SK-N-SH (cell line): ENCODE measurements around the gene GATAD2B. TPM values are rescaled to one million over a fixed set of nuclear protein-coding genes. Genes with fewer than 3 reads are reported as not detected.

ENCODE experiments used
- CTCF ChIA-PET: fragments of 300-600, 350-600 bp; formaldehyde crosslinking; extraction: SDS; loops from one replicate; lab custom pipeline; 2021; lab: Yijun Ruan, JAX
- POLR2A ChIA-PET: fragments of 350-600 bp; sonication (Branson Sonifier 250); formaldehyde crosslinking; extraction: SDS; loops from one replicate; lab custom pipeline; 2020; ENCODE audit warnings: antibody characterized with exemption, inconsistent platforms; lab: Yijun Ruan, JAX
- DNase-seq: peaks from one replicate; pipeline ENCODE4 v3.0.0; 2012
- H2AFZ ChIP-seq: fragments of 200-600 bp; sonication (generic); 2 replicates; pipeline ENCODE4 v1.8.1; 2016; ENCODE audit warnings: antibody characterized with exemption, mild to moderate bottlenecking, low read depth
- H3F3A ChIP-seq: fragments of 200-600 bp; sonication (generic); replicated peaks from 2 replicates; pipeline ENCODE3; 2016; ENCODE audit warnings: antibody characterized with exemption, mild to moderate bottlenecking; ENCODE audit not compliant: insufficient read depth
- H3K27ac ChIP-seq, 2 experiments: fragments of 200-500 bp in 1 of 2; fragments of 200-600 bp in 1 of 2; sonication (Bioruptor generic) in 1 of 2; sonication (generic), shearing (Covaris generic) in 1 of 2; 2 replicates each; pipeline versions ENCODE4 v1.5.1 to v1.6.1; 2014 to 2016; ENCODE audit warnings: low read depth in 2 of 2, inconsistent platforms in 1 of 2, low read length in 1 of 2, mild to moderate bottlenecking in 1 of 2, mixed read lengths in 1 of 2
- H3K27me3 ChIP-seq: fragments of 200-600 bp; sonication (generic), shearing (Covaris generic); 2 replicates; pipeline ENCODE4 v1.6.1; 2016; ENCODE audit warnings: mixed run types; ENCODE audit not compliant: insufficient read depth
- H3K36me3 ChIP-seq, 2 experiments: fragments of 200-500 bp in 1 of 2; fragments of 200-600 bp in 1 of 2; sonication (Bioruptor generic) in 1 of 2; sonication (generic) in 1 of 2; replicated peaks in 1 of 2; 2 replicates each; pipeline versions ENCODE3 to v1.5.1; 2014 to 2016; ENCODE audit warnings: low read length in 1 of 2, mild to moderate bottlenecking in 1 of 2; ENCODE audit not compliant: insufficient read depth in 2 of 2, control insufficient read depth in 1 of 2
- H3K4me1 ChIP-seq, 2 experiments: fragments of 200-500 bp in 1 of 2; fragments of 200-600 bp in 1 of 2; sonication (Bioruptor generic) in 1 of 2; sonication (generic), shearing (Covaris generic) in 1 of 2; 2 replicates each; pipeline versions ENCODE4 v1.5.1 to v1.6.1; 2014 to 2016; ENCODE audit warnings: low read depth in 1 of 2, low read length in 1 of 2, mixed run types in 1 of 2; ENCODE audit not compliant: insufficient read depth in 2 of 2, control insufficient read depth in 1 of 2
- H3K4me2 ChIP-seq: fragments of 200-600 bp; sonication (generic), shearing (Covaris generic); 2 replicates; pipeline ENCODE4 v1.6.1; 2017; ENCODE audit warnings: mixed run types
- H3K4me3 ChIP-seq, 2 experiments: fragments of 200-500 bp in 1 of 2; fragments of 200-600 bp in 1 of 2; sonication (Bioruptor generic) in 1 of 2; sonication (generic), shearing (Covaris generic) in 1 of 2; 2 replicates each; pipeline versions ENCODE4 v1.5.1 to v1.8.1; 2014 to 2016; ENCODE audit warnings: low read depth in 2 of 2, inconsistent platforms in 1 of 2, low read length in 1 of 2, mild to moderate bottlenecking in 1 of 2, mixed read lengths in 1 of 2, moderate library complexity in 1 of 2
- H3K79me2 ChIP-seq: fragments of 200-600 bp; sonication (generic); 2 replicates; pipeline ENCODE4 v1.8.1; 2017; ENCODE audit warnings: mild to moderate bottlenecking; ENCODE audit not compliant: insufficient read depth
- H3K9ac ChIP-seq: fragments of 200-600 bp; sonication (generic); 2 replicates; pipeline ENCODE4 v1.6.1; 2017; ENCODE audit warnings: mixed run types
- H3K9me2 ChIP-seq: fragments of 200-600 bp; sonication (generic); 2 replicates; pipeline ENCODE4 v1.6.1; 2017; ENCODE audit warnings: mixed run types
- H3K9me3 ChIP-seq: fragments of 200-600 bp; sonication (generic); 2 replicates; pipeline ENCODE4 v1.6.1; 2017; ENCODE audit warnings: mixed run types, mild to moderate bottlenecking, moderate library complexity
- H4K20me1 ChIP-seq: fragments of 200-600 bp; sonication (generic); 2 replicates; pipeline ENCODE4 v1.6.1; 2017; ENCODE audit warnings: mild to moderate bottlenecking, mixed run types; ENCODE audit not compliant: insufficient read depth
- EZH2phosphoT487 ChIP-seq: fragments of 200-600 bp; sonication (generic); IDR thresholded peaks from 2 replicates; pipeline ENCODE4 v1.6.1; 2017; ENCODE audit warnings: low read depth, mixed run types, mild to moderate bottlenecking, antibody characterized with exemption, moderate library complexity, borderline replicate concordance
- FOXJ3 ChIP-seq: sonication (generic); formaldehyde crosslinking; IDR thresholded peaks from 2 replicates; pipeline ENCODE4 v1.5.1; 2020; ENCODE audit warnings: mild to moderate bottlenecking, missing genetic modification reagents
- GABPA ChIP-seq: IDR thresholded peaks from 2 replicates; pipeline ENCODE4 v1.4.0; 2012; ENCODE audit warnings: low read depth, mild to moderate bottlenecking
- MEF2A ChIP-seq: IDR thresholded peaks from 2 replicates; pipeline ENCODE4 v1.4.0; 2012; ENCODE audit warnings: low read depth, borderline replicate concordance
- MXI1 ChIP-seq: IDR thresholded peaks from 2 replicates; pipeline ENCODE4 v1.6.1; 2012; ENCODE audit warnings: mild to moderate bottlenecking, low read depth, low read length, improper control_type of control experiment
- NFIC ChIP-seq: IDR thresholded peaks from 2 replicates; pipeline ENCODE4 v1.4.0; 2012; ENCODE audit warnings: borderline replicate concordance
- NRF1 ChIP-seq: IDR thresholded peaks from 2 replicates; pipeline ENCODE4 v1.6.1; 2012; ENCODE audit warnings: low read depth, mild to moderate bottlenecking, low read length
- PBX3 ChIP-seq: IDR thresholded peaks from 2 replicates; pipeline ENCODE4; 2012
- RAD21 ChIP-seq: IDR thresholded peaks from 2 replicates; pipeline ENCODE4 v1.6.1; 2012; ENCODE audit warnings: mild to moderate bottlenecking, low read length
- RCOR1 ChIP-seq: fragments of 150-350 bp; IDR thresholded peaks from 2 replicates; pipeline ENCODE4 v1.6.1; 2017; ENCODE audit warnings: antibody characterized with exemption, low read length
- RFX5 ChIP-seq: IDR thresholded peaks from 2 replicates; pipeline ENCODE4 v1.6.1; 2012; ENCODE audit warnings: mild to moderate bottlenecking, improper control_type of control experiment, low read length
- TAF1 ChIP-seq: IDR thresholded peaks from 2 replicates; pipeline ENCODE4 v1.6.1; 2012; ENCODE audit warnings: low read depth, mild to moderate bottlenecking, low read length, moderate library complexity, borderline replicate concordance
- TCF12 ChIP-seq: IDR thresholded peaks from 2 replicates; pipeline ENCODE4 v1.4.0; 2012
- USF1 ChIP-seq: IDR thresholded peaks from 2 replicates; pipeline ENCODE4 v1.4.0; 2012; ENCODE audit warnings: low read depth, borderline replicate concordance
- YY1 ChIP-seq: IDR thresholded peaks from 2 replicates; pipeline ENCODE4 v1.4.0; 2012; ENCODE audit warnings: low read depth, mild to moderate bottlenecking
- ZBTB33 ChIP-seq: IDR thresholded peaks from 2 replicates; pipeline ENCODE4 v1.4.0; 2012; ENCODE audit warnings: low read depth, borderline replicate concordance
- WGBS: methylation state at CpG from one replicate; pipeline ENCODE4 v1.1.6; 2017; ENCODE audit warnings: low lambda C conversion rate; 5-methylcytosine and 5-hydroxymethylcytosine counted together
- polyA plus RNA-seq, 3 experiments: library from polyadenylated mRNA; depleted of rRNA; stranded (reverse); fragments of >200 nt; gene quantifications; 2 replicates each; pipeline ENCODE4 v1.2.3, GENCODE V29; 2012

The GATAD2B gene
- polyA plus RNA-seq, 1 of the 3 experiments (the other 2 are of a cell fraction): 2.8 TPM

GRCh38 chr1:153951183-153951582, 28.4 kb upstream of the GATAD2B start:
- Histone ChIP-seq H2AFZ (no peak overlapping the region), H3K27ac (no peak overlapping the region), H3K4me3 (no peak overlapping the region), H3K4me1 (peaks cover 3 to 18% of the 10 kb centered on the region in 2 experiments; a peak in 2 of 4 replicates), H3F3A (peaks cover 8% of the 10 kb centered on the region), H4K20me1 (peaks cover 24% of the 10 kb centered on the region), H3K9me2 (no peaks in the 10 kb centered on the region), H3K36me3 (peaks cover 9 to 64% of the 10 kb centered on the region in 2 experiments), H3K79me2 (peaks cover 43% of the 10 kb centered on the region), H3K9me3 (no peaks in the 10 kb centered on the region), H3K9ac (no peak overlapping the region), H3K4me2 (no peak overlapping the region), H3K27me3 (no peaks in the 10 kb centered on the region)
- DNase-seq: no peak
- ChIA-PET CTCF (interaction anchor here (1.2 to 2.9 kb wide), 2 partner anchors 36 to 142 kb away, joined by 3 to 12 read pairs; partner anchors contain the start of gene RAB13), POLR2A (no interaction called here)
- TF ChIP-seq RCOR1 (no peak), RAD21 (no peak), TAF1 (no peak), GABPA (no peak), NFIC (no peak), MEF2A (no peak), PBX3 (no peak), TCF12 (no peak), ZBTB33 (no peak), YY1 (no peak), EZH2phosphoT487 (no peak), RFX5 (no peak), MXI1 (no peak), USF1 (no peak), FOXJ3 (no peak), NRF1 (no peak)
- WGBS: 96% methylated on average over 11 of the region's 11 CpGs
